Neural progenitor cell (in vitro differentiated cells): ENCODE data around the gene MADD.
"Not testable (repeated sequence)": the region's sequence is repeated elsewhere in the genome, so short reads cannot be mapped to it uniquely, and the experiment has no call there.

Experiments
- EZH2 ChIP-seq: fragments of 200-600 bp; sonication (generic); IDR thresholded peaks from 2 replicates; pipeline ENCODE4 v1.6.1; 2017; ENCODE audit warnings: antibody characterized with exemption, mild to moderate bottlenecking, moderate library complexity
- EZH2phosphoT487 ChIP-seq: fragments of 200-600 bp; sonication (generic); IDR thresholded peaks from 2 replicates; pipeline ENCODE4 v1.6.1; 2017; ENCODE audit warnings: antibody characterized with exemption
- TF ChIP-seq, protein P1 (sequence below): fragments of 200-600 bp; sonication (generic); IDR thresholded peaks from 2 replicates; pipeline ENCODE4 v1.5.1; 2017; ENCODE audit warnings: antibody characterized with exemption, mild to moderate bottlenecking

DNA sequence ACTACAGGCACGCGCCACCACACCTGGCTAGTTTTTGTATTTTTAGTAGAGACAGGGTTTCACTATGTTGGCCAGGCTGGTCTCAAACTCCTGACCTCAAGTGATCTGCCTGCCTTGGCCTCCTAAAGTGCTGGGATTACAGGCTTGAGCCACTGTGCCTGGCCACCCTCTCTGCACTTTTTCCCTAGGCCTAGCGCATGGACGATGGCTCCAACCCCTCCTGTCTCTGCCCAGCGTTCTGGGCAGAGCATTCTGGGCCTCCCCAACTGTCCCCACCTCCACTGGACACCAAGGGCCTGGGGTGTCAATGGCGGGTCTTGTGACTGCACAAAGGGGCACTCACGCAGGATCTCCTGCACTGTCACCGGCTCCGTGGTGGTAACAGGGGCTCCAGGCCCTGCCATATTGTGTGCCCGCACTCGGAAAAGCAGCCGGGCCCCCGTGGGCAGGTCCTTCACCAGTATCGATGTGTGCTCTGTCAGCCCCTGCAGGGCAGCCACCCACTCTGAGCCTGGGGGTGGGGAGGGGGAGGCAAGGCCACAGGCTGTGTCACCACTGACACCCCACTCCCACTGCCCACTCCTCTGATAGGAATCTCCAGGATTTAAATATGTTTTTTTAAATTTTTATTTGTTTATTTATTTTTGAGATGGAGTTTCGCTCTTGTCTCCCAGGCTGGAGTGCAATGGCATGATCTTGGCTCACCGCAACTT, 64.9 kb downstream of the MADD start:
- TF ChIP-seq, protein P1, sequence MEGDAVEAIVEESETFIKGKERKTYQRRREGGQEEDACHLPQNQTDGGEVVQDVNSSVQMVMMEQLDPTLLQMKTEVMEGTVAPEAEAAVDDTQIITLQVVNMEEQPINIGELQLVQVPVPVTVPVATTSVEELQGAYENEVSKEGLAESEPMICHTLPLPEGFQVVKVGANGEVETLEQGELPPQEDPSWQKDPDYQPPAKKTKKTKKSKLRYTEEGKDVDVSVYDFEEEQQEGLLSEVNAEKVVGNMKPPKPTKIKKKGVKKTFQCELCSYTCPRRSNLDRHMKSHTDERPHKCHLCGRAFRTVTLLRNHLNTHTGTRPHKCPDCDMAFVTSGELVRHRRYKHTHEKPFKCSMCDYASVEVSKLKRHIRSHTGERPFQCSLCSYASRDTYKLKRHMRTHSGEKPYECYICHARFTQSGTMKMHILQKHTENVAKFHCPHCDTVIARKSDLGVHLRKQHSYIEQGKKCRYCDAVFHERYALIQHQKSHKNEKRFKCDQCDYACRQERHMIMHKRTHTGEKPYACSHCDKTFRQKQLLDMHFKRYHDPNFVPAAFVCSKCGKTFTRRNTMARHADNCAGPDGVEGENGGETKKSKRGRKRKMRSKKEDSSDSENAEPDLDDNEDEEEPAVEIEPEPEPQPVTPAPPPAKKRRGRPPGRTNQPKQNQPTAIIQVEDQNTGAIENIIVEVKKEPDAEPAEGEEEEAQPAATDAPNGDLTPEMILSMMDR: not testable (repeated sequence)
- not testable (repeated sequence) for TF ChIP-seq EZH2phosphoT487, EZH2
